NCI-H1092 treated with DMSO at 0.1 percent for 48 hours (cell line): ENCODE measurements around the gene SPATA2L.

Experiments
- DNase-seq: peaks from one replicate; lab custom pipeline; 2025; lab: John Stamatoyannopoulos, UW

The SPATA2L gene

DNA sequence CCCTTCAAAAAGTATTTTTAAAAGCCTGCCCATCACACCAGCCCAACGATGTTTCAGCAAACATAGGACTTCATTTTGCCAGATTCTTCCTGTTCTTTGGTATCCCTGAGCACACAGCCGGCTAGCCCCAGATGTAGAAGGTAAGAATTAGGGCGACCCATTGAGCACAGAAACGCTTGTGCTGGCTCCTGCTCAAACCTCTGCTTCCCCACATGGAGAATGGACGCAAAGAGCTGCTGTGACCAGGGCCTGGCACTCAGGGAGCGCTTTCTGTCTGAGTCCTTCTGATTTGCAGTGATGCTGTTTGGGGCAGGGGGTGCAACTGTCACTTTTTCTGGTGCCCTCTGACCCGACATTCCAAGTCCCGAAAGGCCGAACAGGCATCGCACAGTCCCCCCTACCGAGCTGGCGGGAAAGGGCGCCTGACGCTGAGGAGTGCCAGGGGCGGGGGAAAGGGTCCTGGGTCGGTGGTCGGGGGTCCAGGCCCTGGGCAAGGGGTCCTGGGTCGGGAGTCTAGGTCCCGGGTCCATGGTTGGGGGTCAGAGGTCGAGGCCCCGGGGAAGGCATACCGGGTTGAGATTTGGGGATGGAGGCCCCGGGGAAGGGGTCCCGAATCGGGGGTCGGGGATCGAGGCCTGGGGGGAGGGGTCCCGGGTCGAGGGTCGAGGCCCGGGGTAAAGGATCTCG lies 44.9 kb downstream of the SPATA2L start:
- DNase-seq: no peak

DNA sequence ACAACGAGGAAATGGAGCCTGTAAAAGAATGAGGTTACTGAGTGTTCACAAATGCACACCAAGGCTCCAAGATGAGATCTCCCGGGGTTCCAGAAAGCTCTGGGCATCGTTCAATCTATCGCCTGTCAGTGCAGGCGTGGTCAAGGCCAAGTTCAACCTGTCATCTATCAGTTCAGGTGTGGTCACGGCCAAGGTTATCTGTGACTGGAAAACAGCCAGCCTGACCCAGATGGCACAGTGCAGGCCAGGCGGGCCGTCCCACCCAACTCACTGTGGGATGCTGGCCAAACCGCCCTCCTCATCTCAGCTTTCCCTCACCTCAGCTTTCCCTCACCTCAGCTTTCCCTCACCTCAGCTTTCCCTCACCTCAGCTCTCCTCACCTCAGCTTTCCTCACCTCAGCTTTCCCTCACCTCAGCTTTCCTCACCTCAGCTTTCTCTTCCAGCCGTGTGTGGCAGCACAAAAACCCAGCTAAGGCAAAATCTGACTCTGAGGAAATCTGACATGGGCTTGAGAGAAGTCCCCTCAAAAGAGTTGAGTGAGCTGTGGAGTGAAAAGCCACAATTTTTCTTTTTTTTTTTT lies 46.4 kb downstream of the SPATA2L start:
- no peak for DNase-seq

DNA sequence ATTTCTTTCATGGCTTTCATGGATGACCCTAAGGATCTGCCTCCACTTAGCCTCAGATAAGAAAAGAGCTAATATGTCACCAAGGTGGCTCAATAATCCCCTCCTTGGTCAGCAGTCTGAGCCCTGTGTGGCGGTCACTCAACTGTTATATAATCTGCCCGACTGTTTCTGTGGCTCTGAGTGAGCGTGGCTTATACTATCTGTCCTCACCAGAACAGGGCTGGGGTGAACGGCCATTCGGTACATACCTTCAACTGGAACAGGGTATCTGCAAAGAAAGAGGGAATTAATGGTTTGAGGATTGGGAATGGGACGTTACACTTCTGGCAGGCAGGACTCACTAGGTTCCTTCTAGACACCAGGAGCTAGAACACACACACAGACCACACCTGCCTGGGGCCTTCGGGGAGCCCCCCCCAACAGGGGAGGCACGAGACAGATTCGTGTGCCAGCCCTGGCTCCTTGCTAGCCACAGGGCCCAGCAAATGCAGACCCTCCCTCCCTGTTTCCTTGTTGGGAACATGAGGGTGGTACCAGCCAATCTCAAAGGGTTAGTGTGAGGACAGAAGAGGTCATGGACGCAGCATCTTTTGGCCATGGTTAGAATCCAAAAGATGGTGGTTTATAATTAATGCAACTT lies 47.7 kb downstream of the SPATA2L start:
- no peak for DNase-seq

GRCh38 chr16:89651584-89651983 lies 49.9 kb downstream of the SPATA2L start:
- no peak for DNase-seq

DNA sequence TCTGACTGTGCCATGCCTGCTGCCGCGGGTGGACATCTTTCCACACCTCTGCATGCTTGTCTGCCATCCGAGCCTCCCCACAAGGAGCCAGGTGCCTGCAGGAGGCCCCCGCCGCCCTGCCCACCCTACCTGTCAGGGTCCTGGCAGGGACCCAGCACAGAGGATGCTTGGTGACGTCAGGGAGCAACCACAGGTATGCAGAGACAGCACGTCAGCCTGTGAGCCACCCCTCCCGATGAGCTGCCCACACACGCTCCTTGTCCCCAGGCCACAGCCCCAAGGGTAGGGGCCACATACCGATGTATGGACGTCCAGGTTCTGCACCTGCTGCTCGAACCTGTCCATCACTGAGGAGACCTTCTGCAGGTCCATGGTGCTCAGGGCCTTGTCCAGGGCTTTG lies 54.6 kb downstream of the SPATA2L start:
- no peak for DNase-seq
